ENCODE measurements around the gene SLC25A25. TPM values are rescaled to one million over a fixed set of nuclear protein-coding genes. Genes with fewer than 3 reads are reported as not detected.
"Not testable (repeated sequence)": the region's sequence is repeated elsewhere in the genome, so short reads cannot be mapped to it uniquely, and the experiment has no call there.

The SLC25A25 gene
- total RNA-seq (ENCODE audit: unreplicated experiment), result 33.0 TPM
- long read RNA-seq, partial matches to known transcripts, result 0 of 6 reads
- long read RNA-seq, other reads (novel, unspliced or antisense), result 2 of 6 reads

GRCh38 chr9:128067645-128068385 lies at the start of gene SLC25A25:
Gene SLC25A25, plus strand, starts transcription at chr9:128068232. Its CDS starts 88 bp downstream, at chr9:128068320.
- TF ChIP-seq, protein P1, sequence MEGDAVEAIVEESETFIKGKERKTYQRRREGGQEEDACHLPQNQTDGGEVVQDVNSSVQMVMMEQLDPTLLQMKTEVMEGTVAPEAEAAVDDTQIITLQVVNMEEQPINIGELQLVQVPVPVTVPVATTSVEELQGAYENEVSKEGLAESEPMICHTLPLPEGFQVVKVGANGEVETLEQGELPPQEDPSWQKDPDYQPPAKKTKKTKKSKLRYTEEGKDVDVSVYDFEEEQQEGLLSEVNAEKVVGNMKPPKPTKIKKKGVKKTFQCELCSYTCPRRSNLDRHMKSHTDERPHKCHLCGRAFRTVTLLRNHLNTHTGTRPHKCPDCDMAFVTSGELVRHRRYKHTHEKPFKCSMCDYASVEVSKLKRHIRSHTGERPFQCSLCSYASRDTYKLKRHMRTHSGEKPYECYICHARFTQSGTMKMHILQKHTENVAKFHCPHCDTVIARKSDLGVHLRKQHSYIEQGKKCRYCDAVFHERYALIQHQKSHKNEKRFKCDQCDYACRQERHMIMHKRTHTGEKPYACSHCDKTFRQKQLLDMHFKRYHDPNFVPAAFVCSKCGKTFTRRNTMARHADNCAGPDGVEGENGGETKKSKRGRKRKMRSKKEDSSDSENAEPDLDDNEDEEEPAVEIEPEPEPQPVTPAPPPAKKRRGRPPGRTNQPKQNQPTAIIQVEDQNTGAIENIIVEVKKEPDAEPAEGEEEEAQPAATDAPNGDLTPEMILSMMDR (IDR thresholded peaks at IDR 0.05; ENCODE audit: partially characterized antibody, unreplicated experiment), result no peak
- H3K27me3 Mint-ChIP-seq (ENCODE audit: unreplicated experiment), result peaks cover 2% of the 10 kb centered on the region
- H3K4me3 Mint-ChIP-seq (ENCODE audit: unreplicated experiment), result peak within 1 kb of the TSS; percentile 93
- peaks cover 11% of the 10 kb centered on the region for H3K9me3 Mint-ChIP-seq (ENCODE audit: unreplicated experiment)
- no peaks in the 10 kb centered on the region for H3K36me3 Mint-ChIP-seq (ENCODE audit: unreplicated experiment)
- H3K4me1 Mint-ChIP-seq (ENCODE audit: low read depth, unreplicated experiment), result peaks cover 18% of the 10 kb centered on the region
- DNase-seq, result peak; percentile 100
- peak within 1 kb of the TSS; percentile 86 for H3K27ac Mint-ChIP-seq (ENCODE audit: unreplicated experiment)

DNA sequence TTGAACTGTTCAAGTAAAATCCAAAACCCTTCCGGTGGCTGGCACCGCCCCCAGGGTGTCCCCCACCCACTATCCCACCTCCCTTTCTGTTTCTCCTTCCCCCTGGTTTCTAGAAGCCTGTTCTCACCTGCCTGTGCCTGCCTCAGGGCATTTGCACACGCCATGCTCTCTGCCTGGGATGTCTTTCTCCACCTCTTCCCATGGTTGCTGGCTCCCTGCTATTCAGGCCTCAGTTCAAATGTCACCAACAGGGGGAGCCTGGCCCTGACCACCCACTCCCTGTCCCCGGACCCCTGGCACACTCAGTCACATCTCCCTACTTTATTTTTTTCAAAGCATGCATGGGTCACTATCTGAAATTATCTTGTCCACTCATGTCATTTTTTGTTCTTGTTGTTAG lies 47.3 kb upstream of the SLC25A25 start:
- H3K36me3 Mint-ChIP-seq (ENCODE audit: unreplicated experiment), result no peaks in the 10 kb centered on the region
- H3K9me3 Mint-ChIP-seq (ENCODE audit: unreplicated experiment), result no peaks in the 10 kb centered on the region
- H3K27ac Mint-ChIP-seq (ENCODE audit: unreplicated experiment), result no peak overlapping the region
- no peak overlapping the region for H3K4me3 Mint-ChIP-seq (ENCODE audit: unreplicated experiment)
- no peaks in the 10 kb centered on the region for H3K4me1 Mint-ChIP-seq (ENCODE audit: low read depth, unreplicated experiment)
- no peaks in the 10 kb centered on the region for H3K27me3 Mint-ChIP-seq (ENCODE audit: unreplicated experiment)
- DNase-seq, result peak; percentile 29
- TF ChIP-seq, protein P1 (IDR thresholded peaks at IDR 0.05; ENCODE audit: partially characterized antibody, unreplicated experiment), result no peak

DNA sequence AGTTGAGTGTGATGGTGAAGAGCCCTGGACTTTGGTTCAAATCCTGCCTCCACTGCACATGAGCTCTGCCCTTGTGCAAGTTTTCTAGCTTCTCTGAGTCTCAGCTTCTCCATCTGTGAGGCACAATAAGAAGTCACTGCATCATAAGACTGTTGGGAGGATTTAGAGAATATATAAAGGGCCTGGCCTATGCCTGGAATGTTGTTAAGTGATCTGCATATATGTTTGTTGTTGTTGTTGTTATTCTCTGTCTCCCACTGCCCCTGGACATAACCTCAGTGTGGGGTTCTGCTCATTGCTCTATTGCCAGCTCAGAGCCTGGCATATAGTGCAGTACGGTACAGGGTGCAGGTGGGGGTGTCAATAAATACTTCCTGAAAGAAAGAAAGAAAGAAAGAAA lies 46.9 kb upstream of the SLC25A25 start:
- Mint-ChIP-seq H3K4me1 (ENCODE audit: low read depth, unreplicated experiment) (no peaks in the 10 kb centered on the region), H3K9me3 (ENCODE audit: unreplicated experiment) (no peaks in the 10 kb centered on the region), H3K27ac (ENCODE audit: unreplicated experiment) (no peak overlapping the region), H3K36me3 (ENCODE audit: unreplicated experiment) (no peaks in the 10 kb centered on the region), H3K4me3 (ENCODE audit: unreplicated experiment) (no peak overlapping the region), H3K27me3 (ENCODE audit: unreplicated experiment) (peaks cover under 1% of the 10 kb centered on the region)
- TF ChIP-seq, protein P1 (IDR thresholded peaks at IDR 0.05; ENCODE audit: partially characterized antibody, unreplicated experiment), result no peak
- DNase-seq, result no peak

GRCh38 chr9:128022886-128023285 lies 45.1 kb upstream of the SLC25A25 start:
- no peak for DNase-seq
- Mint-ChIP-seq H3K4me1 (ENCODE audit: low read depth, unreplicated experiment) (no peaks in the 10 kb centered on the region), H3K4me3 (ENCODE audit: unreplicated experiment) (no peak overlapping the region), H3K27ac (ENCODE audit: unreplicated experiment) (no peak overlapping the region), H3K9me3 (ENCODE audit: unreplicated experiment) (no peaks in the 10 kb centered on the region), H3K27me3 (ENCODE audit: unreplicated experiment) (peaks cover 2% of the 10 kb centered on the region), H3K36me3 (ENCODE audit: unreplicated experiment) (no peaks in the 10 kb centered on the region)
- TF ChIP-seq, protein P1 (IDR thresholded peaks at IDR 0.05; ENCODE audit: partially characterized antibody, unreplicated experiment), result no peak

DNA sequence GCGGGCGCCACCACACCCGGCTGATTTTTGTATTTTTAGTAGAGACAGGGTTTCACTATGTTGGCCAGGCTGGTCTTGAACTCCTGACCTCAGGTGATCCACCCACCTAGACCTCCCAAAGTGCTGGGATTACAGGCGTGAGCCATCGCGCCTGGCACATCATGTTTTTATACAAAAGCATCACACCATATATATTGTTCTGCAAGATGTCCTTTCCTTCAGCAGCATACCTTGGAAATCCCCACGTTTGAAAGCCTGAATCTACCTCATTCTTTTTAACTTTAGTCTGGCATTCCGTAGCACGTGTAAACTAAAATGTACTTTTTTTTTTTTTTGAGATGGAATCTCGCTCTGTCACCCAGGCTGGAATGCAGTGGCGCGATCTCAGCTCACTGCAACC lies 44.4 kb upstream of the SLC25A25 start:
- not testable (repeated sequence) for H3K27me3 Mint-ChIP-seq (ENCODE audit: unreplicated experiment); H3K9me3 Mint-ChIP-seq (ENCODE audit: unreplicated experiment); H3K4me3 Mint-ChIP-seq (ENCODE audit: unreplicated experiment); H3K27ac Mint-ChIP-seq (ENCODE audit: unreplicated experiment); H3K4me1 Mint-ChIP-seq (ENCODE audit: low read depth, unreplicated experiment); DNase-seq; H3K36me3 Mint-ChIP-seq (ENCODE audit: unreplicated experiment)

All from glutamatergic neuron (in vitro differentiated cells).